Astrocyte of the hippocampus (primary cell): ENCODE results near the gene WDR18.
A peak's percentile ranks its signal among the peaks of the same experiment; 100 is the strongest.

Experiments
- DNase-seq: peaks from one replicate; pipeline ENCODE4 v3.0.0; 2011; ENCODE audit warnings: low read depth, low spot score

The WDR18 gene

GRCh38 chr19:1007399-1008251, 23.5 kb downstream of the WDR18 start:
- DNase-seq = no peak

- no peak for DNase-seq
Observed at GRCh38 chr19:1008268-1009040, 24.3 kb downstream of the WDR18 start.

GRCh38 chr19:1009041-1009980, 25.2 kb downstream of the WDR18 start:
- no peak for DNase-seq

GRCh38 chr19:1009981-1010538, 25.9 kb downstream of the WDR18 start:
- no peak for DNase-seq

GRCh38 chr19:1010586-1011510, 26.7 kb downstream of the WDR18 start:
- no peak for DNase-seq

- DNase-seq = no peak
Observed at GRCh38 chr19:1011831-1012333, 27.7 kb downstream of the WDR18 start.

- DNase-seq = no peak
Observed at GRCh38 chr19:1012334-1012733, 28.2 kb downstream of the WDR18 start.

GRCh38 chr19:1013218-1013617, 29.1 kb downstream of the WDR18 start:
- no peak for DNase-seq

GRCh38 chr19:1014161-1015060, 30.3 kb downstream of the WDR18 start:
- DNase-seq = no peak

- no peak for DNase-seq
Observed at GRCh38 chr19:1015061-1015781, 31.1 kb downstream of the WDR18 start.

GRCh38 chr19:1015782-1016646, 31.9 kb downstream of the WDR18 start:
- no peak for DNase-seq

- DNase-seq = peak; percentile 76
Observed at GRCh38 chr19:1016647-1017114, 32.5 kb downstream of the WDR18 start.

- DNase-seq = no peak
Observed at GRCh38 chr19:1017115-1017905, 33.2 kb downstream of the WDR18 start.

- no peak for DNase-seq
Observed at GRCh38 chr19:1017906-1018305, 33.8 kb downstream of the WDR18 start.

- no peak for DNase-seq
Observed at GRCh38 chr19:1018393-1018792, 34.2 kb downstream of the WDR18 start.

GRCh38 chr19:1018932-1019615, 34.9 kb downstream of the WDR18 start:
- DNase-seq = no peak
